Measurements from ENCODE around the gene TRIM5.

DNA sequence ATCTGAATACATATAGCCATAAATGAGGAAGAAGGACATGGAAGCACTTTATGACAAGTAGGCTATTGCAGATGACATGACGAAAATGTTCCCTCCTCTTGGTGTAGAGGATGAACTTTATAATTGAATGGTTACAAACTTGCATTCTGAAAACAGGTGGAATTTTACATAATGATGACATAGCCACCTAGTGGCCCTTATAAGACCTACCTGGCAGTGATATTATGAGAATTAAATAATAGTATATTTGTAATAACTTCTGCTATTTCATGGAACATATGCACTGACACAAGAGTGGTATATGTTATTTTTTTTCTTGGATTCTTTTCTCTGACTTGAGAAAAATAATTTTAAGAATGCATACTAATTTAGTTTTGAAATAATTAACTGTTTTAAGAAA lies 27.6 kb upstream of the TRIM5 start:
- 0 out of 2 replicates have a peak, but pooled peaks have one; percentile 24 for TF ChIP-seq CTCF (conservative IDR thresholded peaks at IDR 0.05; ENCODE audit: low read depth, low read length)
- TF ChIP-seq EZH2 (IDR thresholded peaks at IDR 0.05; ENCODE audit: borderline replicate concordance, low read depth, low read length, poor library complexity, severe bottlenecking), result no peak
